Activated CD8-positive, alpha-beta memory T cell treated with anti-CD3 and anti-CD28 coated beads, Interleukin-2, amount 50 U/mL, for 24 hours (primary cell): ENCODE data around the gene HELZ.

Experiments used
- DNase-seq: peaks from one replicate; pipeline ENCODE4 v3.0.0-alpha.2; 2020; ENCODE audit errors: extremely low read depth

The HELZ gene

GRCh38 chr17:67186782-67187181 is 58.2 kb downstream of the HELZ start:
- no peak for DNase-seq

- DNase-seq, result no peak
These were observed 61.5 kb downstream of the HELZ start for GRCh38 chr17:67183531-67183930.

- DNase-seq, result no peak
These were observed 63.2 kb downstream of the HELZ start for GRCh38 chr17:67181825-67182224.

- no peak for DNase-seq
These were observed 64.7 kb downstream of the HELZ start for GRCh38 chr17:67180275-67180674.

- no peak for DNase-seq
These were observed 66.4 kb downstream of the HELZ start for GRCh38 chr17:67178555-67178954.

GRCh38 chr17:67177732-67178131 is 67.3 kb downstream of the HELZ start:
- DNase-seq, result no peak

- DNase-seq, result no peak
These were observed 70.8 kb downstream of the HELZ start for GRCh38 chr17:67174190-67174589.

- no peak for DNase-seq
These were observed 73.4 kb downstream of the HELZ start for GRCh38 chr17:67171560-67171959.

- DNase-seq, result no peak
These were observed 76.5 kb downstream of the HELZ start for GRCh38 chr17:67168496-67168895.

GRCh38 chr17:67165201-67165600 is 79.8 kb downstream of the HELZ start:
- no peak for DNase-seq

- no peak for DNase-seq
These were observed 80.7 kb downstream of the HELZ start for GRCh38 chr17:67164302-67164701.

- no peak for DNase-seq
These were observed 82.2 kb downstream of the HELZ start for GRCh38 chr17:67162771-67163170.

- DNase-seq, result no peak
These were observed 83.4 kb downstream of the HELZ start for GRCh38 chr17:67161573-67161972.

- DNase-seq, result no peak
These were observed 84.2 kb downstream of the HELZ start for GRCh38 chr17:67160791-67161190.

GRCh38 chr17:67157732-67158639 is 87.0 kb downstream of the HELZ start:
- DNase-seq, result no peak

GRCh38 chr17:67156269-67157199 is 88.5 kb downstream of the HELZ start:
- no peak for DNase-seq

- no peak for DNase-seq
These were observed 92.2 kb downstream of the HELZ start for GRCh38 chr17:67152824-67153223.

- DNase-seq, result no peak
These were observed 93.3 kb downstream of the HELZ start for GRCh38 chr17:67151717-67152116.

- no peak for DNase-seq
These were observed 94.2 kb downstream of the HELZ start for GRCh38 chr17:67150826-67151225.

GRCh38 chr17:67148352-67148751 is 96.6 kb downstream of the HELZ start:
- no peak for DNase-seq

GRCh38 chr17:67145183-67145805 is 99.7 kb downstream of the HELZ start:
- no peak for DNase-seq

GRCh38 chr17:67143318-67143717 is 101.7 kb downstream of the HELZ start:
- DNase-seq, result no peak
